ENCODE results near the gene HMG20A.

GRCh38 chr15:77528290-77528967 lies 107.7 kb downstream of the HMG20A start:
- TF ChIP-seq CTCF (IDR thresholded peaks at IDR 0.05) (no peak), POLR2A (IDR thresholded peaks at IDR 0.05) (no peak)
